Fibroblast of lung (primary cell): Measurements from ENCODE around the gene ZBP1. TPM values are rescaled to one million over a fixed set of nuclear protein-coding genes. Genes with fewer than 3 reads are reported as not detected.

Source experiments
- DNase-seq, 2 donors: peaks; one replicate each; pipeline versions ENCODE4 v3.0.0 to v3.0.0-alpha.2; 2010; ENCODE audit warnings: low read depth in 2 of 2
- H2AFZ ChIP-seq: 2 replicates; pipeline ENCODE4 v1.5.1; 2012; ENCODE audit warnings: low read length, control low read depth, inconsistent platforms
- H3K27ac ChIP-seq: 2 replicates; pipeline ENCODE4 v1.5.1; 2011; ENCODE audit warnings: low read length, control low read depth; ENCODE audit not compliant: insufficient read depth
- H3K27me3 ChIP-seq: 2 replicates; pipeline ENCODE4 v1.5.1; 2011; ENCODE audit warnings: mild to moderate bottlenecking, low read length; ENCODE audit not compliant: control insufficient read depth, insufficient read depth
- H3K36me3 ChIP-seq: 2 replicates; pipeline ENCODE4 v1.5.1; 2011; ENCODE audit warnings: low read length; ENCODE audit not compliant: control insufficient read depth, insufficient read depth
- H3K4me1 ChIP-seq: 2 replicates; pipeline ENCODE4 v1.5.1; 2011; ENCODE audit warnings: low read length; ENCODE audit not compliant: control insufficient read depth, insufficient read depth; ENCODE audit errors: extremely low read depth
- H3K4me2 ChIP-seq: 2 replicates; pipeline ENCODE4 v1.5.1; 2011; ENCODE audit warnings: low read length, control low read depth; ENCODE audit not compliant: insufficient read depth; ENCODE audit errors: extremely low read depth
- H3K4me3 ChIP-seq, 4 experiments: fragments of 200-600 bp in 1 of 4; sonication (generic) in 1 of 4; replicated peaks in 1 of 4; 2 replicates each; pipeline ENCODE4 v1.5.1; 2011 to 2016; ENCODE audit warnings: low read length in 4 of 4, low read depth in 3 of 4, mild to moderate bottlenecking in 3 of 4, control low read depth in 2 of 4, inconsistent platforms in 1 of 4, mixed read lengths in 1 of 4; ENCODE audit not compliant: insufficient read depth in 1 of 4; ENCODE audit errors: control extremely low read depth in 1 of 4
- H3K79me2 ChIP-seq: 2 replicates; pipeline ENCODE4 v1.5.1; 2012; ENCODE audit warnings: mild to moderate bottlenecking, low read length, inconsistent platforms; ENCODE audit not compliant: control insufficient read depth, insufficient read depth
- H3K9ac ChIP-seq: 2 replicates; pipeline ENCODE4 v1.5.1; 2011; ENCODE audit warnings: mild to moderate bottlenecking, low read length, control low read depth; ENCODE audit not compliant: insufficient read depth
- H3K9me3 ChIP-seq: 2 replicates; pipeline ENCODE4 v1.5.1; 2012; ENCODE audit warnings: low read depth, low read length; ENCODE audit not compliant: control insufficient read depth, insufficient read depth
- H4K20me1 ChIP-seq: 2 replicates; pipeline ENCODE4 v1.5.1; 2011; ENCODE audit warnings: low read length; ENCODE audit not compliant: control insufficient read depth, insufficient read depth; ENCODE audit errors: extremely low read depth
- CTCF ChIP-seq, 2 donors: IDR thresholded peaks in 1 of 2; conservative IDR thresholded peaks in 1 of 2; 1 replicate in 1 of 2; 2 replicates in 1 of 2; pipeline ENCODE4 v1.5.1; 2011 to 2012; ENCODE audit warnings: low read length in 2 of 2, control low read depth in 1 of 2, inconsistent platforms in 1 of 2, low read depth in 1 of 2, mild to moderate bottlenecking in 1 of 2
- EZH2 ChIP-seq: IDR thresholded peaks from 2 replicates; pipeline ENCODE4 v1.5.1; 2012; ENCODE audit warnings: low read length, control low read depth, mild to moderate bottlenecking; ENCODE audit errors: missing control alignments
- polyA plus RNA-seq, 2 donors: library from polyadenylated mRNA; depleted of rRNA in 1 of 2; stranded (reverse) in 1 of 2; unstranded in 1 of 2; fragments of >200 nt; gene quantifications; 2 replicates each; pipeline ENCODE4 v1.2.1, GENCODE V29; 2011 to 2012; ENCODE audit warnings: missing spikeins in 1 of 2
- total RNA-seq: library from RNA; depleted of rRNA; stranded (reverse); fragments of >200 nt; gene quantifications from 2 replicates; pipeline ENCODE4 v1.2.1, GENCODE V29; 2014

Gene ZBP1
- total and polyA plus RNA-seq, 2 donors (not counting 1 experiment from before 2014, with no cell fraction given), result not detected

DNA sequence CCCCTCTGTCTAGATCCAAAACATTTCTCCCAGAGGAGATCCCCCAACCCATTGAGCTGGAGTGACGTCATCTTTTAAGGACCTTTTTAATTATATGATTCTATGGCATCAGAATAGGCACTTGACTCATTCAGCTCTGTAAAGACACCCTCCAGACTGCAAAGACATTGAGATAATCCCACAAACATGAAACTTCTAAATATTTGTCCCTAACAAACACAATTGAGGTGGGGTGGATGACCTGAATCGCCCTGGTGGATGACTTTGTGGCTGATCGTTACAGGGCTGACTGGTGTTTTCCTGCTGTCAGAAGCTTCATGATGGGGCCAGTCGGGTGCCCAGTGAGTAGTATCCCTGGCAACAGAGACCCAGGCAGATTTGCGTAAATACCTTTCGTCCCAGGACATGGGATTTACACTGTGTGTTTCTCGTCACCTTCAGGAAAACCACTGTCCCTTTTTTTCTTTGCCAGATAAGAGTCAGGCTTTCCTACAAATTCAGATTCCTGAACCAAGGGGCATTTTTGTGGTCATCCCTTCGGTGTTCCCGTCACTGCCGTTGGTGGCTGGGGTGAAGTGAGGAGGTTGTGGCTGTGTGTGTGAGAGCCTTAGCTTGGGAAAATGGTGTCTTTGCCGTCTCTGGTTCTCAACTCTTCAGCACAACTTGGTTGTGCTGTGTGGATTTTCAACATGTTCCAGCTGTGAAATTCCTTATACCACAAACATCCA, 64.6 kb downstream of the ZBP1 start:
- H3K36me3 ChIP-seq, result no peaks in the 10 kb centered on the region
- H3K4me3 ChIP-seq, result no peak overlapping the region
- TF ChIP-seq EZH2 (no peak), CTCF (conservative IDR thresholded peaks at IDR 0.05 in 1 of 2, IDR thresholded peaks at IDR 0.05 in 1 of 2; ENCODE audit: low read depth in 1 of 2, low read length in 2 of 2) (no peak)
- H3K79me2 ChIP-seq, result no peaks in the 10 kb centered on the region
- H3K9me3 ChIP-seq, result no peaks in the 10 kb centered on the region
- no peak overlapping the region for H2AFZ ChIP-seq
- H3K4me2 ChIP-seq, result no peak overlapping the region
- H3K4me1 ChIP-seq, result no peaks in the 10 kb centered on the region
- no peak for DNase-seq
- H3K9ac ChIP-seq, result no peak overlapping the region
- peaks cover 3% of the 10 kb centered on the region for H3K27me3 ChIP-seq
- H4K20me1 ChIP-seq, result no peaks in the 10 kb centered on the region
- no peak overlapping the region for H3K27ac ChIP-seq

Other genes with a start within 250 kb of the ZBP1 start
- 7.9 and 8.5 TPM in 2 replicates for gene RBM38, start 229.0 kb downstream of the ZBP1 start, total RNA-seq
- gene RBM38, start 229.0 kb downstream of the ZBP1 start, polyA plus RNA-seq, result 3.9 and 7.3 TPM in 2 replicates
- not detected in 2 replicates for gene CTCFL, start 95.3 kb downstream of the ZBP1 start, total RNA-seq
- gene CTCFL, start 95.3 kb downstream of the ZBP1 start, polyA plus RNA-seq, result not detected in 2 replicates
- under 0.01 TPM in 1 of 2 replicates, not detected in the other for gene PCK1, start 59.3 kb downstream of the ZBP1 start, total RNA-seq
- not detected in 2 replicates for gene PCK1, start 59.3 kb downstream of the ZBP1 start, polyA plus RNA-seq
- 0.33 and 1.0 TPM in 2 replicates for gene PMEPA1, start 89.6 kb upstream of the ZBP1 start, total RNA-seq
- gene PMEPA1, start 89.6 kb upstream of the ZBP1 start, polyA plus RNA-seq, result 0.19 and 1.0 TPM in 2 replicates